ENCODE results near the gene GNA14.

- TF ChIP-seq GATA2 (IDR thresholded peaks at IDR 0.05; ENCODE audit: low read depth, low read length) (no peak), GATA3 (IDR thresholded peaks at IDR 0.05; ENCODE audit: low read depth, low read length) (no peak)
These were observed 32.5 kb upstream of the GNA14 start for GRCh38 chr9:77680581-77680980.

Data from SH-SY5Y (cell line).